ENCODE results near the gene SPRYD7. TPM values are rescaled to one million over a fixed set of nuclear protein-coding genes. Genes with fewer than 3 reads are reported as not detected.
"Not testable (repeated sequence)": the region's sequence is repeated elsewhere in the genome, so short reads cannot be mapped to it uniquely, and the experiment has no call there.

Gene SPRYD7
- total RNA-seq, 1 donor from 2014 or later, result 14.6 TPM

DNA sequence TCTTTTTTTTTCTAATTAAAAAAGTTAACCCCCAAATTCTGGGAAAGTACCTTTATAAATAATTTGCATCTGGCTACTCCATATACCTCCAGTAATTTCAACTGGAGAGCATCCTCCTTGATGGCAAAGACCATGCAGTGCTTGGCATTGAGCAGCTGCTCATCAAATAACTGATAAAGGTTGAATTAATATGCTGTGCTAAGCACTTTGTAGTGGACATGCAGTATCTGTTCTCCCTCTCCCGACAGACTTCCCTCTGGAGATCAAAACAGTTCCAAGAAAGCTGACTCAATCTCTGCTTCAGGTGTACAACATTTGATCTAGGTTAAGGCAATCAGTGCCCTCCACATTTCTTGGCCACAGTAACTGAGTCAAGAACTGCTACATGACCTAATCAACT, 3.3 kb downstream of the SPRYD7 start:
- peaks cover 16% of the 10 kb centered on the region for H3K36me3 ChIP-seq
- intact Hi-C loops (cut with DNase I), result no loop called here
- no peak overlapping the region for H3K4me3 ChIP-seq
- H3K27me3 ChIP-seq, result no peaks in the 10 kb centered on the region
- TF ChIP-seq, protein P1, sequence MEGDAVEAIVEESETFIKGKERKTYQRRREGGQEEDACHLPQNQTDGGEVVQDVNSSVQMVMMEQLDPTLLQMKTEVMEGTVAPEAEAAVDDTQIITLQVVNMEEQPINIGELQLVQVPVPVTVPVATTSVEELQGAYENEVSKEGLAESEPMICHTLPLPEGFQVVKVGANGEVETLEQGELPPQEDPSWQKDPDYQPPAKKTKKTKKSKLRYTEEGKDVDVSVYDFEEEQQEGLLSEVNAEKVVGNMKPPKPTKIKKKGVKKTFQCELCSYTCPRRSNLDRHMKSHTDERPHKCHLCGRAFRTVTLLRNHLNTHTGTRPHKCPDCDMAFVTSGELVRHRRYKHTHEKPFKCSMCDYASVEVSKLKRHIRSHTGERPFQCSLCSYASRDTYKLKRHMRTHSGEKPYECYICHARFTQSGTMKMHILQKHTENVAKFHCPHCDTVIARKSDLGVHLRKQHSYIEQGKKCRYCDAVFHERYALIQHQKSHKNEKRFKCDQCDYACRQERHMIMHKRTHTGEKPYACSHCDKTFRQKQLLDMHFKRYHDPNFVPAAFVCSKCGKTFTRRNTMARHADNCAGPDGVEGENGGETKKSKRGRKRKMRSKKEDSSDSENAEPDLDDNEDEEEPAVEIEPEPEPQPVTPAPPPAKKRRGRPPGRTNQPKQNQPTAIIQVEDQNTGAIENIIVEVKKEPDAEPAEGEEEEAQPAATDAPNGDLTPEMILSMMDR (IDR thresholded peaks at IDR 0.05), result no peak
- H3K27ac ChIP-seq, result no peak overlapping the region
- ATAC-seq, result no peak
- peaks cover 12% of the 10 kb centered on the region for H3K4me1 ChIP-seq
- DNase-seq, result no peak
- H3K9me3 ChIP-seq, result no peaks in the 10 kb centered on the region

DNA sequence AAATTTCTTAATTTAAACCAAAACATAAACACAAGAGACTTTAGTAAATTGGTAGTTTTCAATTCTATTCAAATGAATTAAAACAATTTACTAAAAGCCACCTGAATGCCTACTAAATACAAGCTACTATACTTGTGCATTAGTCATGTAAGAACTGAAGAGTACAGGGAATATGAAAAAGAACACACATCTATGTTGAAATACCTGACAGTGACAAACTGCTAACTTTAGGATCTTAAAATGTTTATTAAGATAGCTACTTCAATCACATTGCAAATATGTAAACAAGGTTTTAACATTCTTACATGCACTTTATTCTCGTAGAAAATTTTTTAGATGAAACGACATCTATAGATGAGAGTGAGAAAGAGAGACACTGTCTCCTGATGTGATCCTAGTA, 4.1 kb downstream of the SPRYD7 start:
- ATAC-seq (no peak), DNase-seq (no peak)
- peaks cover 9% of the 10 kb centered on the region for H3K4me1 ChIP-seq
- H3K4me3 ChIP-seq, result no peak overlapping the region
- H3K27ac ChIP-seq, result no peak overlapping the region
- no peaks in the 10 kb centered on the region for H3K27me3 ChIP-seq
- TF ChIP-seq, protein P1 (IDR thresholded peaks at IDR 0.05), result no peak
- intact Hi-C loops (cut with DNase I), result no loop called here
- no peaks in the 10 kb centered on the region for H3K9me3 ChIP-seq
- peaks cover 24% of the 10 kb centered on the region for H3K36me3 ChIP-seq

DNA sequence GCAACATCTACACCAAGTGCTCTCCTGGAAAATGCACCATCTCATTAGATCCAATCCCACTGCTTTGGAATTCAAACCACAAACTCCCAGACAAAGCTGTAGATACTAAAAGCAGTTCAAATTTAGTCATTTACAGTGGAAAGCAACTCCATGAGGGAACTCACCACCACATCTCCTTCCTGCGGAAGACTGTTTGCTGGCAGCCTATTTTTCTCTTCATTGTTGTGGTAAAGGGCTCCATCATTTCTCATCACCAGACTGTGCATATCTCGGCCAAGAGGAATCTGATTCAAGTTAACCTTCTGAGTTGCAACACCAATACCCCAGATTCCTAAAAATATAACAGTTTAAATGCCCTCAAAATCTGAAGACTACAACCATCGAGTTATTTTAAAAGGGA, 8.4 kb downstream of the SPRYD7 start:
- TF ChIP-seq, protein P1 (IDR thresholded peaks at IDR 0.05), result no peak
- Histone ChIP-seq H3K9me3 (no peaks in the 10 kb centered on the region), H3K4me1 (no peaks in the 10 kb centered on the region), H3K36me3 (peaks cover 53% of the 10 kb centered on the region), H3K27ac (no peak overlapping the region), H3K4me3 (no peak overlapping the region), H3K27me3 (no peaks in the 10 kb centered on the region)
- DNase-seq (no peak), ATAC-seq (no peak)
- intact Hi-C loops (cut with DNase I), result no loop called here

DNA sequence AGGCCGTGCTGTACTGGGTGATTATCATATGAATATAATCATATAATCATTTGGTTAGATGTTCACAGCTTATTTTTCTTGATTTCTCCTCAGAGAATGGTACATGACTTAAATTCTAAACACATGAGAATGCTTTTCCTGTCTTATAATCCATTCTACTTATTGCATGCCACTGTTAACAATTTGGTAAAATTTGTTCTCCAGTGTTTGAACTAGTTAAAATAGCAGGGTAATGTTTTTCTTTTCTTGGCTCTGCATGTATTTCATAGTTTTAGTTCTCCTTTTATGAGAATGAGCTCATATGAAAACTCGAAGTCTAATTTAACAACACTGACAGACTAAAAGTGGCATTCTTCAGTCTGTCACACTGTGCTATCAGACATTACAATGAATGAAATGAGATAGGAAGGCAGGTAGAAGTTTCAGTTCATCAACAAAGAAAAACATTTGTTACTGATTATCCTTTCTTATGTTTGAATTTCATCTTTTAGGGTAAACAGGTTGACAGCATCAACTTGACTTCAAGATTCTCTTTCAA, 10.2 kb downstream of the SPRYD7 start:
- intact Hi-C loops (cut with DNase I), result no loop called here
- Histone ChIP-seq H3K36me3 (peaks cover 69% of the 10 kb centered on the region), H3K27me3 (no peaks in the 10 kb centered on the region), H3K9me3 (no peaks in the 10 kb centered on the region), H3K27ac (no peak overlapping the region), H3K4me1 (no peaks in the 10 kb centered on the region), H3K4me3 (no peak overlapping the region)
- TF ChIP-seq, protein P1 (IDR thresholded peaks at IDR 0.05), result no peak
- no peak for ATAC-seq
- DNase-seq, result no peak

GRCh38 chr13:49922301-49922700, 13.8 kb downstream of the SPRYD7 start:
- Histone ChIP-seq H3K36me3 (peaks cover 82% of the 10 kb centered on the region), H3K9me3 (no peaks in the 10 kb centered on the region), H3K4me1 (no peaks in the 10 kb centered on the region), H3K27ac (no peak overlapping the region), H3K27me3 (no peaks in the 10 kb centered on the region), H3K4me3 (no peak overlapping the region)
- DNase-seq, result no peak
- TF ChIP-seq, protein P1 (IDR thresholded peaks at IDR 0.05), result no peak
- ATAC-seq, result no peak
- intact Hi-C loops (cut with DNase I), result no loop called here

- ATAC-seq; intact Hi-C loops (cut with DNase I); H3K27ac ChIP-seq; H3K4me1 ChIP-seq; H3K27me3 ChIP-seq; H3K9me3 ChIP-seq; H3K4me3 ChIP-seq; DNase-seq: not testable (repeated sequence)
- H3K36me3 ChIP-seq, result peaks cover 77% of the 10 kb centered on the region
These were observed 15.2 kb downstream of the SPRYD7 start for GRCh38 chr13:49920969-49921368.

DNA sequence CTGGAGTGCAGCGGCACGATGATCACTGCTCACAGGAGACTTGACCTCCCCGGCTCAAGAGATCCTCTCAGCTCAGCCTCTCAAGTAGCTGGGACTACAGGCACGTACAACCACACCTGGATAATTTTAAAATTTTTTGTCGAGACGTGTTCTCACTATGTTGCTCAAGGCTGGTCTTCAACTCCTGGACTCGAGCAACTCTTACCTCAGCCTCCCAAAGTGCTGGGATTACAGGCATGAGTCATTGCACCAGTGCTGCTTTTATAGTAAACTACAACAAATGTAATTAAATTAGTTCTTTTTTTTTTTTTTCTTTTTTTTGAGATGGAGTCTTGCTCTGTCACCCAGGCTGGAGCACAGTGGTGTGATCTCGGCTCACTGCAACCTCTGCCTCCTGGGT, 18.0 kb downstream of the SPRYD7 start:
- intact Hi-C loops (cut with DNase I); H3K27ac ChIP-seq; H3K9me3 ChIP-seq; H3K4me1 ChIP-seq; DNase-seq; ATAC-seq; H3K27me3 ChIP-seq; H3K4me3 ChIP-seq: not testable (repeated sequence)
- peaks cover 76% of the 10 kb centered on the region for H3K36me3 ChIP-seq
